Endothelial cell (in vitro differentiated cells): ENCODE measurements around the gene PSMB8. TPM values are rescaled to one million over a fixed set of nuclear protein-coding genes. Genes with fewer than 3 reads are reported as not detected.

ENCODE experiments used
- DNase-seq: peaks from one replicate; pipeline ENCODE4 v3.0.0; 2021; ENCODE audit warnings: low spot score
- H3K27ac Mint-ChIP-seq: one replicate; pipeline ENCODE4 v1.8.0; 2021; ENCODE audit warnings: mixed read lengths, inconsistent platforms; ENCODE audit not compliant: unreplicated experiment
- H3K27me3 Mint-ChIP-seq: one replicate; pipeline ENCODE4 v1.8.0; 2021; ENCODE audit warnings: mild to moderate bottlenecking, moderate library complexity, mixed read lengths, inconsistent platforms; ENCODE audit not compliant: unreplicated experiment
- H3K36me3 Mint-ChIP-seq: one replicate; pipeline ENCODE4 v1.8.0; 2021; ENCODE audit warnings: mild to moderate bottlenecking, low read depth, mixed read lengths, inconsistent platforms; ENCODE audit not compliant: unreplicated experiment
- H3K4me1 Mint-ChIP-seq: one replicate; pipeline ENCODE4 v1.8.0; 2021; ENCODE audit warnings: mild to moderate bottlenecking, mixed read lengths, inconsistent platforms; ENCODE audit not compliant: unreplicated experiment
- H3K4me3 Mint-ChIP-seq: one replicate; pipeline ENCODE4 v1.8.0; 2021; ENCODE audit warnings: mild to moderate bottlenecking, mixed read lengths, inconsistent platforms; ENCODE audit not compliant: unreplicated experiment
- H3K9me3 Mint-ChIP-seq: one replicate; pipeline ENCODE4 v1.8.0; 2021; ENCODE audit warnings: mixed read lengths, inconsistent platforms; ENCODE audit not compliant: unreplicated experiment
- CTCF ChIP-seq: fragments of 200-600 bp; sonication (generic); IDR thresholded peaks from one replicate; pipeline ENCODE4 v1.5.0; 2021; ENCODE audit warnings: antibody characterized with exemption; ENCODE audit not compliant: unreplicated experiment
- total RNA-seq: library from RNA; stranded (reverse); fragmentation: NEBNext Ultra II Directional; extraction: Animal tissue kit (Norgen Biotek cat#: 25700); gene quantifications from one replicate; pipeline ENCODE4 v1.2.1, GENCODE V29; 2021; ENCODE audit not compliant: unreplicated experiment

The PSMB8 gene
- total RNA-seq, 1 donor from 2014 or later: 5.2 TPM

- H3K27me3 Mint-ChIP-seq: peaks cover 14% of the 10 kb centered on the region
- DNase-seq: no peak
- TF ChIP-seq CTCF: no peak
- H3K9me3 Mint-ChIP-seq: no peaks in the 10 kb centered on the region
- peaks cover 10% of the 10 kb centered on the region for H3K4me1 Mint-ChIP-seq
- H3K27ac Mint-ChIP-seq: no peak overlapping the region
- no peak overlapping the region for H3K4me3 Mint-ChIP-seq
- no peaks in the 10 kb centered on the region for H3K36me3 Mint-ChIP-seq
Measured at GRCh38 chr6:32857156-32857891, 13.5 kb upstream of the PSMB8 start.

- peaks cover 18% of the 10 kb centered on the region for H3K27me3 Mint-ChIP-seq
- no peak overlapping the region for H3K4me3 Mint-ChIP-seq
- no peaks in the 10 kb centered on the region for H3K9me3 Mint-ChIP-seq
Measured at GRCh38 chr6:32855467-32856174, 11.8 kb upstream of the PSMB8 start.

GRCh38 chr6:32854376-32855178 is 10.7 kb upstream of the PSMB8 start:
- Mint-ChIP-seq H3K27ac (no peak overlapping the region), H3K4me1 (peaks cover 10% of the 10 kb centered on the region), H3K36me3 (peaks cover 4% of the 10 kb centered on the region), H3K9me3 (no peaks in the 10 kb centered on the region), H3K4me3 (peak overlapping the region; percentile 93), H3K27me3 (peaks cover 22% of the 10 kb centered on the region)
- TF ChIP-seq CTCF: no peak
- no peak for DNase-seq

More at GRCh38 chr6:32855467-32856174, 11.8 kb upstream of the PSMB8 start:
- Mint-ChIP-seq H3K4me1 (peaks cover 10% of the 10 kb centered on the region), H3K27ac (no peak overlapping the region), H3K36me3 (peaks cover 4% of the 10 kb centered on the region)
- no peak for TF ChIP-seq CTCF
- DNase-seq: no peak

- no peak for TF ChIP-seq CTCF
- DNase-seq: peak; percentile 84
- H3K4me1 Mint-ChIP-seq: peaks cover 10% of the 10 kb centered on the region
- H3K27me3 Mint-ChIP-seq: peaks cover 22% of the 10 kb centered on the region
- H3K9me3 Mint-ChIP-seq: no peaks in the 10 kb centered on the region
- peaks cover 4% of the 10 kb centered on the region for H3K36me3 Mint-ChIP-seq
- H3K4me3 Mint-ChIP-seq: peak within 1 kb of the TSS; percentile 93
- no peak within 1 kb of the TSS for H3K27ac Mint-ChIP-seq
Measured at GRCh38 chr6:32853541-32854375, 9.9 kb upstream of the PSMB8 start, which contains the start of the genes PSMB9 and TAP1. TSS of gene PSMB9 (plus strand) at chr6:32854192. CDS start at chr6:32854230, 38 bp downstream. TSS of gene TAP1 (minus strand) at chr6:32853704. CDS start at chr6:32853636, 68 bp downstream.
